Osteoblast (primary cell): Measurements from ENCODE around the gene RCAN2. TPM values are rescaled to one million over a fixed set of nuclear protein-coding genes. Genes with fewer than 3 reads are reported as not detected.
A peak's percentile ranks its signal among the peaks of the same experiment; 100 is the strongest.

ENCODE experiments used
- DNase-seq: peaks from one replicate; pipeline ENCODE4 v3.0.0; 2011; ENCODE audit warnings: low spot score, mixed read lengths; ENCODE audit not compliant: insufficient read length; ENCODE audit errors: missing footprints
- H2AFZ ChIP-seq: 2 replicates; pipeline ENCODE4 v1.6.0; 2011; ENCODE audit warnings: mild to moderate bottlenecking, low read length
- H3K27ac ChIP-seq: 2 replicates; pipeline ENCODE4 v1.5.1; 2011; ENCODE audit warnings: mild to moderate bottlenecking, low read depth, low read length, moderate library complexity
- H3K27me3 ChIP-seq: 2 replicates; pipeline ENCODE4 v1.6.0; 2012; ENCODE audit warnings: mild to moderate bottlenecking, control low read depth, inconsistent platforms, low read length, moderate library complexity; ENCODE audit not compliant: insufficient read depth
- H3K36me3 ChIP-seq: 2 replicates; pipeline ENCODE4 v1.5.1; 2011; ENCODE audit warnings: mild to moderate bottlenecking, low read length, control low read depth, moderate library complexity; ENCODE audit not compliant: insufficient read depth
- H3K4me1 ChIP-seq: 2 replicates; pipeline ENCODE4 v1.5.1; 2011; ENCODE audit warnings: mild to moderate bottlenecking, low read length, control low read depth, moderate library complexity; ENCODE audit not compliant: insufficient read depth
- H3K4me2 ChIP-seq: 2 replicates; pipeline ENCODE4 v1.6.0; 2011; ENCODE audit warnings: mild to moderate bottlenecking, low read length; ENCODE audit not compliant: insufficient read depth
- H3K4me3 ChIP-seq: fragments of 200-600 bp; sonication (generic); 3 replicates; pipeline ENCODE4 v1.5.1; 2012; ENCODE audit warnings: mild to moderate bottlenecking, low read length, inconsistent platforms; ENCODE audit not compliant: insufficient read depth
- H3K79me2 ChIP-seq: 2 replicates; pipeline ENCODE4 v1.6.0; 2012; ENCODE audit warnings: mild to moderate bottlenecking, low read length, control low read depth, inconsistent platforms; ENCODE audit not compliant: insufficient read depth
- H3K9me3 ChIP-seq: 2 replicates; pipeline ENCODE4 v1.5.1; 2011; ENCODE audit warnings: low read depth, low read length, control low read depth
- H4K20me1 ChIP-seq: 2 replicates; pipeline ENCODE4 v1.6.0; 2012; ENCODE audit warnings: mild to moderate bottlenecking, low read length, control low read depth; ENCODE audit not compliant: insufficient read depth
- CTCF ChIP-seq: IDR thresholded peaks from 2 replicates; pipeline ENCODE4 v1.5.1; 2011; ENCODE audit warnings: mild to moderate bottlenecking, low read depth, low read length, moderate library complexity; ENCODE audit errors: extremely low read depth
- total RNA-seq: library from RNA; depleted of rRNA; stranded (reverse); fragments of >200 nt; gene quantifications from 2 replicates; pipeline ENCODE4 v1.2.3, GENCODE V29; 2012

The RCAN2 gene
- total RNA-seq, 1 donor, result 14.1 TPM

GRCh38 chr6:46500382-46500781 is 9.1 kb upstream of the RCAN2 start:
- no peak overlapping the region for H3K4me2 ChIP-seq
- no peaks in the 10 kb centered on the region for H3K36me3 ChIP-seq
- H3K27ac ChIP-seq, result no peak overlapping the region
- DNase-seq, result no peak
- H2AFZ ChIP-seq, result no peak overlapping the region
- peaks cover 15% of the 10 kb centered on the region for H3K27me3 ChIP-seq
- H3K9me3 ChIP-seq, result no peaks in the 10 kb centered on the region
- H4K20me1 ChIP-seq, result no peaks in the 10 kb centered on the region
- TF ChIP-seq CTCF, result no peak
- no peaks in the 10 kb centered on the region for H3K79me2 ChIP-seq
- no peak overlapping the region for H3K4me3 ChIP-seq
- H3K4me1 ChIP-seq, result peaks cover 9% of the 10 kb centered on the region

- DNase-seq, result peak; percentile 95
- H3K9me3 ChIP-seq, result no peaks in the 10 kb centered on the region
- H3K4me1 ChIP-seq, result peaks cover 3% of the 10 kb centered on the region
- TF ChIP-seq CTCF, result peak; percentile 59
- H2AFZ ChIP-seq, result peak overlapping the region; percentile 87
- H3K27me3 ChIP-seq, result peaks cover 22% of the 10 kb centered on the region
- H3K4me3 ChIP-seq, result peak overlapping the region; percentile 79
- H3K79me2 ChIP-seq, result no peaks in the 10 kb centered on the region
- H3K27ac ChIP-seq, result no peak overlapping the region
- H4K20me1 ChIP-seq, result no peaks in the 10 kb centered on the region
- peak overlapping the region; percentile 84 for H3K4me2 ChIP-seq
- no peaks in the 10 kb centered on the region for H3K36me3 ChIP-seq
These were observed 639 bp upstream of the RCAN2 start for GRCh38 chr6:46491628-46492547.

DNA sequence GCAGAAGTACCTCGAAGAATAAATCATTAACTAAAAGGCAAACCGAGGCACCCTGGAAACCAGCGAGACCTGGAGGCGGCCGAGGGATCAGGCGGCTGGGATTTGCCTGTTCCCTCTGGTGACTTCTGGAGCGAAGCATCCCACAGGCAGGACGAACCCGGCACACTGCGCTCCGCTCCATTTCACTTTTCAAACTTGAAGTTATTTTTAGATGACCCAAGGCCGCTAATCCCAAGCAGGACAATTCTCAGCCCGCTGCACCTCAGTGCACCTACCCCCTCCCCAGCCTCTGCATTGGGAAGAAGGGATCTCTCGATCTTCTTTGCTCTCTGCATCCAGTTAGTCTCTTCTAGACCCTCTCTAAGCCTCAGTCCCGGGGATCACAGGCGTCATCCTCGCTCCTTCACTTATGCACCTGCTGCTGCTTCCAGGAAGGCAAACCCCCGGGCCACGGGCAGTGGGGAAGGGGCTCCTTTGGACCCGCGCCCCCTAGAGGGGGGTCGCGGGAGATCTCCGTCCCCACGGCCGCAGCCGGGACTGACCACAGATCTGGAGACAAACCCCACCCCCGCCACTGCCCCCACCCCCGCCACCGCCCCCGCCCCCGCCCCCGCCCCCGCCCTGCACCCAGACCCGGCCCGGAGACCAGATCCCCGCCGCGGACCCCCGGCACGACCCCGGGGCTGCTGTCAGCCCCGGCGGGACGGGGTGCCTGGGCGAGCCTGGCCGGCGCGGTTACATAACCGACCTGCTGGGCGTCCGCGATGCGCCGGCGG is 636 bp downstream of the RCAN2 start:
- Histone ChIP-seq H3K27ac (no peak overlapping the region), H4K20me1 (no peaks in the 10 kb centered on the region), H3K9me3 (no peaks in the 10 kb centered on the region), H3K79me2 (no peaks in the 10 kb centered on the region), H3K36me3 (no peaks in the 10 kb centered on the region), H3K27me3 (peaks cover 22% of the 10 kb centered on the region), H3K4me1 (peaks cover 3% of the 10 kb centered on the region), H3K4me2 (peak overlapping the region; percentile 84), H2AFZ (peak overlapping the region; percentile 82), H3K4me3 (peak overlapping the region; percentile 79)
- peak; percentile 15 for TF ChIP-seq CTCF
- DNase-seq, result peak; percentile 81

- Histone ChIP-seq H3K9me3 (no peaks in the 10 kb centered on the region), H3K36me3 (no peaks in the 10 kb centered on the region), H2AFZ (no peak overlapping the region), H3K27me3 (peaks cover 3% of the 10 kb centered on the region), H3K4me1 (no peaks in the 10 kb centered on the region), H3K27ac (no peak overlapping the region), H4K20me1 (peaks cover 3% of the 10 kb centered on the region), H3K79me2 (no peaks in the 10 kb centered on the region), H3K4me2 (no peak overlapping the region), H3K4me3 (no peak overlapping the region)
- TF ChIP-seq CTCF, result no peak
- DNase-seq, result peak; percentile 49
These were observed 5.1 kb downstream of the RCAN2 start for GRCh38 chr6:46486181-46486580.
